ENCODE measurements around the gene DYRK3. TPM values are rescaled to one million over a fixed set of nuclear protein-coding genes. Genes with fewer than 3 reads are reported as not detected.
A peak's percentile ranks its signal among the peaks of the same experiment; 100 is the strongest.

DYRK3 gene
- total and polyA plus RNA-seq, 9 of the 15 experiments (the other 6 are each of a cell fraction or from before 2014, with no cell fraction given): 4.5 to 33.7 (median 25.7) TPM

DNA sequence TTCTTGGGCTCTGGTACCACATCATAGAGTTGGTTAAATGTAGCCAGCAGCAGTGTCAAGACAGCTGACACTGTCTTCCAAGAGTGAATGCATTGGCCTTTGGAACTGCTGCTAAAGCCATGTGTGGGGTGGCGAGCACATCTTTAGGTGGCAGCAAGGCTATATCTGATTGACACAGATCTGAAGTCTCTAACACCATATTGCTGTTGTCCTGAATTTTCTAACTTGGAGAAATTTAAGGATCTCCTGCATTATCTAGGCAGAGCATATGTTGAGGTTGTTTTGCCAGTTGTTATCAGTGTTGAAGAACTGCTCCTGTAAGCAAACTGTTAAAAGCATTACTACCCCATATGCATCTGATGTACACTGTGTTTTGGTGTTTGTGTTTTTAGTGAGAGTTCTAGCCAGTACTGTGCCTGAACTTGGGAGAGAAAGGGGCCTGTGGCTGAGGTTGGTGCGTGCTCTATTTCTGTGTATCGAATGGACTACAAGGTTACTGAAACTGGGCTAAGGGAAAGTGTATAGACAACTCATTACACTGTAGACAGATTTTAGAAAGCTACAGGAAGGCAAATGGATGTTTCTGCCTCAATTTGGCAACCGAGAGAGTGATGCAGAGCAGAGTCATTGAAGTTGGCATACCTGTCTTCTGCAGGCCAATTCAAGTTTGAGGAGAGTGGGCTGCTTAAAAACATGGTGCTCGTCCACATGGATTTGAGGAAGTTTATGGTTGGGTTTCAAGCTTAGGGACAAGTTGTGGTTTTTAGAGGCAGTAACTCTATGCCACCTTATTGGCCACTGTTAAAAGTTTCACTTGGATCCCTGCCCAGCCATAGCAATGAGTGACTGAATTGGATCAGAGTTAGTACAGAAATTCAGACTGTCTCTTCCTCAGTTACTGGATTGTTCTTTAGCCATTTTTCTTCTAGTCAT, 16.9 kb downstream of the DYRK3 start (continued):
- peak; percentile 88; the same call in 1 of the 2 replicates for TF ChIP-seq SMARCA5 (IDR thresholded peaks at IDR 0.05)
- TF ChIP-seq MECOM (CRISPR knock-in tag; IDR thresholded peaks at IDR 0.05): peak; percentile 69; the same call in 1 of the 2 replicates
- TF ChIP-seq BRCA1 (IDR thresholded peaks at IDR 0.05): no peak
- TF ChIP-seq BRCA1 (CRISPR knock-in tag; IDR thresholded peaks at IDR 0.05): no peak
- no peak; a peak in 1 of 3 replicates for TF ChIP-seq CBX3 (IDR thresholded peaks at IDR 0.05; ENCODE audit: borderline replicate concordance in 1 of 2, low read length in 2 of 2)
- TF ChIP-seq ZFP1 (CRISPR knock-in tag; IDR thresholded peaks at IDR 0.05): no peak
- peak; percentile 81 for TF ChIP-seq GATAD2A (IDR thresholded peaks at IDR 0.05)
- TF ChIP-seq ELF1 (tag; IDR thresholded peaks at IDR 0.05): no peak
- TF ChIP-seq, protein P1, sequence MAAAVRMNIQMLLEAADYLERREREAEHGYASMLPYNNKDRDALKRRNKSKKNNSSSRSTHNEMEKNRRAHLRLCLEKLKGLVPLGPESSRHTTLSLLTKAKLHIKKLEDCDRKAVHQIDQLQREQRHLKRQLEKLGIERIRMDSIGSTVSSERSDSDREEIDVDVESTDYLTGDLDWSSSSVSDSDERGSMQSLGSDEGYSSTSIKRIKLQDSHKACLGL (CRISPR knock-in tag; IDR thresholded peaks at IDR 0.05; ENCODE audit: borderline replicate concordance, poor library complexity, severe bottlenecking): peak; percentile 30
- TF ChIP-seq ZNF133 (CRISPR knock-in tag; IDR thresholded peaks at IDR 0.05): no peak
- peak; percentile 66; the same call in 1 of the 2 replicates for TF ChIP-seq ZSCAN29 (IDR thresholded peaks at IDR 0.05)
- TF ChIP-seq MEF2A (IDR thresholded peaks at IDR 0.05; ENCODE audit: control insufficient read depth, low read depth, low read length): no peak
- peak; percentile 75 for TF ChIP-seq MEF2D (tag; conservative IDR thresholded peaks at IDR 0.05; ENCODE audit: low read depth)
- peak; percentile 96 for TF ChIP-seq SOX6 (IDR thresholded peaks at IDR 0.05)
- TF ChIP-seq ATF7 (IDR thresholded peaks at IDR 0.05): peak; percentile 74; the same call in 1 of the 2 replicates
- TF ChIP-seq, protein P2, sequence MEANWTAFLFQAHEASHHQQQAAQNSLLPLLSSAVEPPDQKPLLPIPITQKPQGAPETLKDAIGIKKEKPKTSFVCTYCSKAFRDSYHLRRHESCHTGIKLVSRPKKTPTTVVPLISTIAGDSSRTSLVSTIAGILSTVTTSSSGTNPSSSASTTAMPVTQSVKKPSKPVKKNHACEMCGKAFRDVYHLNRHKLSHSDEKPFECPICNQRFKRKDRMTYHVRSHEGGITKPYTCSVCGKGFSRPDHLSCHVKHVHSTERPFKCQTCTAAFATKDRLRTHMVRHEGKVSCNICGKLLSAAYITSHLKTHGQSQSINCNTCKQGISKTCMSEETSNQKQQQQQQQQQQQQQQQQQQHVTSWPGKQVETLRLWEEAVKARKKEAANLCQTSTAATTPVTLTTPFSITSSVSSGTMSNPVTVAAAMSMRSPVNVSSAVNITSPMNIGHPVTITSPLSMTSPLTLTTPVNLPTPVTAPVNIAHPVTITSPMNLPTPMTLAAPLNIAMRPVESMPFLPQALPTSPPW (CRISPR knock-in tag; IDR thresholded peaks at IDR 0.05): peak; percentile 43; the same call in 1 of the 2 replicates
- TF ChIP-seq EWSR1 (IDR thresholded peaks at IDR 0.05; ENCODE audit: borderline replicate concordance, low read depth, partially characterized antibody): no peak
- TF ChIP-seq ZNF717 (CRISPR knock-in tag; IDR thresholded peaks at IDR 0.05): no peak
- TF ChIP-seq TEAD2 (tag; IDR thresholded peaks at IDR 0.05): 0 out of 2 replicates have a peak, but pooled peaks have one; percentile 28
- no peak for TF ChIP-seq KLF6 (CRISPR knock-in tag; IDR thresholded peaks at IDR 0.05; ENCODE audit: borderline replicate concordance)
- no peak for TF ChIP-seq ZNF551 (CRISPR knock-in tag; IDR thresholded peaks at IDR 0.05)
- TF ChIP-seq, protein P3, sequence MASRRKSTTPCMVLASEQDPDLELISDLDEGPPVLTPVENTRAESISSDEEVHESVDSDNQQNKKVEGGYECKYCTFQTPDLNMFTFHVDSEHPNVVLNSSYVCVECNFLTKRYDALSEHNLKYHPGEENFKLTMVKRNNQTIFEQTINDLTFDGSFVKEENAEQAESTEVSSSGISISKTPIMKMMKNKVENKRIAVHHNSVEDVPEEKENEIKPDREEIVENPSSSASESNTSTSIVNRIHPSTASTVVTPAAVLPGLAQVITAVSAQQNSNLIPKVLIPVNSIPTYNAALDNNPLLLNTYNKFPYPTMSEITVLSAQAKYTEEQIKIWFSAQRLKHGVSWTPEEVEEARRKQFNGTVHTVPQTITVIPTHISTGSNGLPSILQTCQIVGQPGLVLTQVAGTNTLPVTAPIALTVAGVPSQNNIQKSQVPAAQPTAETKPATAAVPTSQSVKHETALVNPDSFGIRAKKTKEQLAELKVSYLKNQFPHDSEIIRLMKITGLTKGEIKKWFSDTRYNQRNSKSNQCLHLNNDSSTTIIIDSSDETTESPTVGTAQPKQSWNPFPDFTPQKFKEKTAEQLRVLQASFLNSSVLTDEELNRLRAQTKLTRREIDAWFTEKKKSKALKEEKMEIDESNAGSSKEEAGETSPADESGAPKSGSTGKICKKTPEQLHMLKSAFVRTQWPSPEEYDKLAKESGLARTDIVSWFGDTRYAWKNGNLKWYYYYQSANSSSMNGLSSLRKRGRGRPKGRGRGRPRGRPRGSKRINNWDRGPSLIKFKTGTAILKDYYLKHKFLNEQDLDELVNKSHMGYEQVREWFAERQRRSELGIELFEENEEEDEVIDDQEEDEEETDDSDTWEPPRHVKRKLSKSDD (conservative IDR thresholded peaks at IDR 0.05; ENCODE audit: low read length): no peak
- TF ChIP-seq YY1 (IDR thresholded peaks at IDR 0.05; ENCODE audit: borderline replicate concordance in 1 of 3, control insufficient read depth in 1 of 3, extremely low read depth in 1 of 3, insufficient read depth in 3 of 3, insufficient read length in 1 of 3, insufficient replicate concordance in 2 of 3, low read depth in 1 of 3, low read length in 2 of 3): no peak
- TF ChIP-seq BACH1 (tag; IDR thresholded peaks at IDR 0.05): peak; percentile 37; the same call in 1 of the 2 replicates
